ENCODE measurements around the gene REEP5.

- TF ChIP-seq CTCF (conservative IDR thresholded peaks at IDR 0.05; ENCODE audit: low read depth, low read length) = no peak
- no peak for TF ChIP-seq POLR2A (IDR thresholded peaks at IDR 0.05; ENCODE audit: low read depth, low read length)
- no peak for TF ChIP-seq ELK1 (IDR thresholded peaks at IDR 0.05; ENCODE audit: borderline replicate concordance, low read depth, low read length)
- TF ChIP-seq, protein P1, sequence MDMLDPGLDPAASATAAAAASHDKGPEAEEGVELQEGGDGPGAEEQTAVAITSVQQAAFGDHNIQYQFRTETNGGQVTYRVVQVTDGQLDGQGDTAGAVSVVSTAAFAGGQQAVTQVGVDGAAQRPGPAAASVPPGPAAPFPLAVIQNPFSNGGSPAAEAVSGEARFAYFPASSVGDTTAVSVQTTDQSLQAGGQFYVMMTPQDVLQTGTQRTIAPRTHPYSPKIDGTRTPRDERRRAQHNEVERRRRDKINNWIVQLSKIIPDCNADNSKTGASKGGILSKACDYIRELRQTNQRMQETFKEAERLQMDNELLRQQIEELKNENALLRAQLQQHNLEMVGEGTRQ (IDR thresholded peaks at IDR 0.05; ENCODE audit: low read depth, low read length) = no peak
- TF ChIP-seq MAFK (IDR thresholded peaks at IDR 0.05; ENCODE audit: low read depth, low read length) = no peak
Measured at GRCh38 chr5:112908854-112909253, 13.2 kb downstream of the REEP5 start.
